Activated CD4-positive, CD25-positive, alpha-beta regulatory T cell (primary cell): ENCODE measurements around the gene SPTBN4.
"Not testable (repeated sequence)": the region's sequence is repeated elsewhere in the genome, so short reads cannot be mapped to it uniquely, and the experiment has no call there.

Experiments
- DNase-seq, 4 experiments: peaks; one replicate each; lab custom pipeline; 2025; lab: John Stamatoyannopoulos, UW

SPTBN4 gene

DNA sequence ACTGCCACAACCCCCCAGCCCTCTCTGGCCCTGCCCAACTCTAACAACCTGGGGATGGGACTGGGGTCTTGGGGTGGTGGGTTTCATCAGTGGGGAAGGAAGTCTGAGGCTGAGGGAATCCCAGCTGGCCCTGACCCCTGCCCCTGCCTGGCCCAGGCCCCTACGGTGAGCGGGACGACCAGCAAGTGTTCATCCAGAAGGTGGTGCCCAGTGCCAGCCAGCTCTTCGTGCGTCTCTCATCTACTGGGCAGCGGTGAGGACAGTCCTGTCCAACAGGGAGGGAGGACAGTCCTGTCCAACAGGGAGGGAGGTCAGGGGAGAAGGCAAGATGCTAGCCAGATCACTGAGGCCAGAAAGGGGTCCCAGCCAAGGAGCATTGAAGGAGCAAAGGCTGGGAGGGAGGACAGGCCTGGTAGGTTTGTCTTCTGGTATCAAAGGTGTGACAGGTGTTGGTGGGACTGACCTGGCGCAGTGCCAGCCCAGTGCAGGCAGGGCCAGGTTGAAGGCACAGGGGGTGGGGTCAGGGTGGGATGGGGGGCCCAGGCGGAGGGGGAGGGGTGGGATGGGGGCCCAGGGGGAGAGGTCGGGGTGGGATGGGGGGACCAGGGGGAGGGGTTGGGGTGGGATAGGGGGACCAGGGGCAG, 122.2 kb downstream of the SPTBN4 start:
- DNase-seq = no peak

- no peak for DNase-seq
Observed at GRCh38 chr19:40589591-40590429, 123.0 kb downstream of the SPTBN4 start.

DNA sequence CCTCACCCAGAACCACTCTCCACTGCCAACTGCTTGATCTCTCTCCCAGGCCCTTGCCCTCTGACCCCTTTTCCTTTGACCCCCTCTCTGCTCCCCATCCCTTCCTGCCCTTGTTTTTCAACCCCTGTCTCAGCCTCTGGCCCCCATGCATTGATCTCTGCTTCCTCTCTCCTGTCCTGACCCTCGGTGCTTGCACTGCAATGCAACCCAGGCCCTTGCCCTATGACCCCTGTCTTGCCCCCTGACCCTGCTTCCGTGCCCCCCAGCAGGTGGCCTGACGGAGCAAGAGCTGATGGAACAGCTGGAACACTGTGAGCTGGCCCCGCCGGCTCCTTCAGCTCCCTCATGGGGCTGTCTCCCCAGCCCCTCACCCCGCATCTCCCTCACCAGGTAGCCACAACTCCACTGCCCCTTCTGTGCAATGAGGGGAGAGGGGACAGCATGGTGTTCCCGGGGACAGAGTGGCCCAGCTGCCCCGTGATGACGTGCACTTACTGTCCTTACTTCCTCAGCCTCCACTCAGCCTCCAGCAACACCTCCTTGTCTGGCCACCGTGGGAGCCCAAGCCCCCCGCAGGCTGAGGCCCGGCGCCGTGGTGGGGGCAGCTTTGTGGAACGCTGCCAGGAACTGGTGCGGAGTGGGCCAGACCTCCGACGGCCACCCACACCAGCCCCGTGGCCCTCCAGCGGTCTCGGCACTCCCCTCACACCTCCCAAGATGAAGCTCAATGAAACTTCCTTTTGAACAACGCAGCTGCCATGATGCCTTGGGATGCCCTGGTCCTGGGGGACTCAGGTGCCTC, 123.9 kb downstream of the SPTBN4 start:
- no peak for DNase-seq

DNA sequence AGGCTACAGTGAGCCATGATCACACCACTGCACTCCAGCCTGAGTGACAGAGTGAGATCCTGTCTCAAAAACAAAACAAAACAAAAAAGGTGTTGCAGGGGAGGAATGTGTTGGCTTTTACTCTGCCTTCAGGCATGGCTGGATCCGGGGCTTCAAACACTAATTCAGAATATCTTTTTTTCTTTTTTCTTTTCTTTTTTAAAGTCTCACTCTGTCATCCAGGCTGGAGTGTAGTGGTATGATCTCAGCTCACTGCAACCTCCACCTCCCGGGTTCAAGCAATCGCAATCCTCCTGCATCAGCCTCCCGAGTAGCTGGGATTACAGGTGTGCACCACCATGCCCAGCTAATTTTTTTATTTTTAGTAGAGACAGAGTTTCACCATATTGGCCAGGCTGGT, 124.9 kb downstream of the SPTBN4 start:
- DNase-seq = not testable (repeated sequence)

- no peak for DNase-seq
Observed at GRCh38 chr19:40592170-40592569, 125.4 kb downstream of the SPTBN4 start.

- DNase-seq = no peak
Observed at GRCh38 chr19:40594255-40594654, 127.5 kb downstream of the SPTBN4 start.

- DNase-seq = no peak
Observed at GRCh38 chr19:40594657-40595091, 127.9 kb downstream of the SPTBN4 start.

GRCh38 chr19:40596608-40597328, 130.0 kb downstream of the SPTBN4 start:
- no peak for DNase-seq

DNA sequence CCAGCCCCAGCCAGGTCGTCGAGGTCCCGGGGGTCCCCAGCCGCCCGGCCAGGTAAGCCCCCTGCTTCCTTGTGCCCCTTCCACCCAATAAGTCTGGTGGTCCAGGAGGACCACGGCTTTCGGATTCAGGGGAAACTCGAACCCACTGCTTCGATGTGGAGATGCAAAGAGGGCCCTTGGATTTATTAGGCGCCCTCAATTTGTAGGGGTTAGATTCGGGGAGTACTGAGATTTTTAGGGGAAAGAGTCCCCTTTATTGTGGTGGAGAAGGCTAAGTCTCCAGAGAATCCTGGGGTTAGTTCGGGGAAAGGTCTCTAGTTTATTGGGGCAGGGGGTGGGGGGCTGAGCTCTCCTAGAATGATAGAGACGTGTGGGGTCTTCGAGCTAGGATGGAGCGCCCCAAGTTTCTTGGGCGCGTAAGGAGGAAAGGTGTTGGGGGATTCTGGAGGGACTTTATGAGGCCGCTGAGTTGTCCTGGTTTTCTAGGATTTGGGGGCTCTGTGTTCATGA, 130.6 kb downstream of the SPTBN4 start:
- DNase-seq = no peak

DNA sequence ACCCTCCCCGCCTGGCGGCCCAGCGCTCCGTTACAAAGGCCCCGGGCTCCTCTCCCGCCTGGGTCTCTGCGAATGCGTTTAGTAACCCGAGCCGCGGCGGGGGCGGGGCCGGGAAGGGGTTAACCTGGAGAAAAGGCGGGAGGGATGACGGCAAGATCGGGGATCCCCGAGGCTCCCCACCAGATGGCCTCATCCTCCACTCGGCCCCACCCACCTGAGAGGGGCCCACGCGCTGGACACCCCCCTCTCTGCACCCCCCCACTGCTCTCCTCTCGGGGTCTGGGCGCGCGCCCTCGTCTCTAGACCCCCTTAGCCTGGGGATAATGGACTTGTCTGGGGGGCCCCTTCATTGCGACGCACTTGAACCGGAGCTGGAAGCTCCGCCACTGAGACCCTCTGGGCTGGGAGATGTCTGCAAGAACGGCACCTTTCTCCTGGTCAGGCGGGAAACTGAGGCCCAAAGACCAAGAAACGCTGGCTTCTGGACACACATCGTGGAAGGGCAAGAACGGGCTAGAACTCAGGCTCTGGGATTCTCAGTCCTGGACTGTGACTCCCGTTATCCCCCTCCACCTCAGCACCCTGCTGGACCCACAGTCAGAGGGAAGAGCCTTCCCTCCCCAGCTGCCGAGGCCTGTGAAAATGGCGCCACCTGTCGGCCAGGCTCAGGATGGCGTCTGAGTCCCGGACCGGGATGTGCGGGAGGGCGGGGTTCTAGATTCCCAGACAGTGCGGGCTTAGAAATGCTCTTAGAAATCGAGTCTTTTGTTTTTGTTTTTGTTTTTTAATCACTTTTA, 131.5 kb downstream of the SPTBN4 start:
- DNase-seq = peak; percentile 56 to 79 (median 70)

GRCh38 chr19:40598918-40599307, 132.1 kb downstream of the SPTBN4 start:
- no peak for DNase-seq

DNA sequence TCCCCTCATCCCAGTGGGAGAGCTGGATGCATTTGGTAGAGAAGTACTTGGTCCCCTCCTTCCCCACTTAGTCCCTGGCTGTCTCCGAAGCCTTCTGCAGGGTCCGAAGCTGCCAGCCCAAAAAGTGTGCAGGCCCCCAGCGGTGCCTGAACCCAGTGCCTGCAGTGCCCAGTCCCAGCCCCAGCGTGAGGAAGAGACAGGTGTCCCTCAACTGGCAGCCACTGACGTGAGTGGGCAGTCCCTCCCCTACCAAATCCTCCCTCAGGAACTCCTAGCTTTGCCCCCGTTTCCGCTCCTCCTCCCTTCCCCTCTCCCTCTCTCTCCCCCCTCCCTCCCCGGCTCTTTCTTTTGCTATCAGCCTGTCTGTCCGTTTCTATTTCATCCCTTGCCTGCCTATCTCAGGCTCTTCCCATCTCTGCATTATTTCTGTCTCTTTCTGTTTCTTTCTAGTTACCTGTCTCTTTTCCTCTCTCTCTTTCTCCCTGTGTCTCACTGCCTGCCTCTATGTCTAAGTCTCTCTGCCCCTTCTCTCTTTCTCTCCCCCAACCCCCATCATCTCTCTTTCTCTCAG, 132.6 kb downstream of the SPTBN4 start:
- no peak for DNase-seq

DNA sequence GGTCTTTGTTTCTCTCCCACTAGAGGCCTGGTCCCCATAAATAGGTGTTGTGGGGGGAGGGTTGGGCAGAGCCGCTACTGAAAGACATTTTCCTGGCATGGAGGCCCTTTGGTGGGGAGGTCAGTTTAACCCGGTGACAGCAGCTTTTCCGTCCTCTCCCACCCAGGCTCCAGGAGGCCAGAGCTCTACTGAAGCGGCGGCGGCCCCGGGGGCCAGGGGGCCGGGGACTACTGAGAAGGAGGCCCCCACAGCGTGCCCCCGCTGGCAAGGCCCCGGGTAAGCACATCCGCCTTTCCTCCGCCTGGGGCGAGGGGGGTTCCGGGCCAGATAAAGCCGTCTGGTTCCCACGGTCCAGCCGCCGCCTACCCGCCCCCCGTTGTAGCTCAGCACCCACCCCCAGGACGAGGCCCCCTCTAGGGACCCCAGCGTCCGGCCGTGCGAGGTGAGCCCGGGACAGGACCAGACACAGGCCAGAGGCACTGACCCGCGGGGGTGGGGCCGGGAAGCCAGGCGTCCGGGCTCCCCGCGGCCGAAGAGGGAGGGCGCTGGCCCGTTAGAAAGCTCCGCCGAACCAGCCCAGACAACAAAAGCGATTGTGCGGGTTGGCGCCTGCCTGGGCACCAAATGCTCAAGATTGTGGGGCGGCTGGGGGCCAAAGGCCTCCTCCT, 133.2 kb downstream of the SPTBN4 start:
- no peak for DNase-seq

- no peak for DNase-seq
Observed at GRCh38 chr19:40600570-40601133, 133.9 kb downstream of the SPTBN4 start.

- DNase-seq = no peak
Observed at GRCh38 chr19:40601134-40601974, 134.6 kb downstream of the SPTBN4 start, which contains the start of gene LTBP4. Gene LTBP4, plus strand, starts transcription at chr19:40601369. Its CDS starts 19 bp downstream, at chr19:40601388.

GRCh38 chr19:40603071-40603388, 136.2 kb downstream of the SPTBN4 start:
- DNase-seq = no peak

- peak; percentile 83 to 94 (median 90) for DNase-seq
Observed at GRCh38 chr19:40603389-40604170, 136.8 kb downstream of the SPTBN4 start.

GRCh38 chr19:40604171-40604646, 137.4 kb downstream of the SPTBN4 start:
- DNase-seq = no peak
